Activated T-helper 1 cell treated with Interleukin-2 at 50 U/mL for 16 hours (primary cell): Measurements from ENCODE around the gene TFAP2B.

Experiments
- DNase-seq: peaks from one replicate; pipeline ENCODE4 v3.0.0-alpha.2; 2020; ENCODE audit warnings: low read depth

The TFAP2B gene

DNA sequence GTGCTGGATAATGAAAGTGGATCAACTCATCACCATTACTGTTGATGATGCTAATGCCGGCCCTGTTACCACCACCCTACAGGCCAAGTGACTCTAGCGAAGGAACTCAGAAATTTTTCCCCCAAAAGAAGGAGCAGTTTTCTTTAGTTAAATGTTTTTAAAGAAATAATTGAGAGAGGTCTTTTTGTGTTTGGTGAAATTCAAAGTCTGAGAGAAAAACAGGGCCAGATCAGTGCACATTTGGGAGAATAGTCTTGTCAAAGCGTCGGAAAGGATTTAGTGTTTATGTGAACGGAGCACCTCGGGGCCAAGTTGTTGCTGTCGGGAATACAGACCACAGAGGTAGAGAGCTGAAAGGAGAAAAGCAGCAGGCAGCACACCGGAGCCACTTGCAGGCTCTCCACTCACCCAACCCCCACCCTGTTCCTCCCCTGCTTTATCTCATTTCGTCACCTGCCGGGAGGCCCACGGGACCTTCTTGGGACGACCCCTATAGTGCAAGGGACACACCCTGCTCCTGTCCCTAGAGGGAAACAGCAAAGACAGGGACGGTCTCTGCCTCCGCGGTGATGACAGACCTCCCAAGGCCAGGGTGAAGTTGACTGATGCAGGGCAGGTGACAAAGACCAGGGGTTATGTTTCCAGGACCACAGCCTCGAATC, 6.8 kb downstream of the TFAP2B start:
- no peak for DNase-seq

DNA sequence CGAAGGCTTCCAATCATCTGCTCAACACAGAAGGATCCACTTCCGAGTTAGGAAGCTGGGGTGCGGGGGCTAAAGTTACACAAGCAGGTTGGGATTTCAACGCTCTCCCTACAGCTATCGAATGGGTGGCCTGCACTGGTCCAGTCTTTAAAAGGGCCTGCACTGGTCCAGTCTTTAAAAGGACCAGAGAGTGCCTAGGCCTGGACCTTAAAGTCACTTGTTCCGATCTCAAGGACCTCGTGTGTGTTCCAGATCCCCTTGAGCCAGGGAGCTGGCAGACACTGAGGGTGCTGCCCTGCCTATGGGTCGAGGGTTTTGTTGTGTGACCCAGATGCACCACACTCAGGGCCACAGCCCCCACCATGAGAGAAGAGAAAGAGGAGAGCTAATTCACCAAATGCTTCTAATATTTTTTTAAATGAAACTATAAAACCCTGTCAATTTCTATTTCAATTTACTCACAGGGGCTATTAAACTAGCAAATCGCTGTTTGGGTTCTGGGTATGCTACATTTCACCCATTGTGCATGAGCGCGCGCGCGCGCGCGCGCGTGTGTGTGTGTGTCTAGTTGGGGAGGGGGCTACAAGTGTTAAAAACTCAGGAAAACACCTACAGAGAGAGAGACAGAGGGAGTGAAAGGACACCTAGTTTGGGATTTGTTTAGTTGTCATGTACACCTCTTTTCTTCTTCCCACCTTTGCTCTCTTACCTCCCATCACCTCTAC, 7.5 kb downstream of the TFAP2B start:
- no peak for DNase-seq

DNA sequence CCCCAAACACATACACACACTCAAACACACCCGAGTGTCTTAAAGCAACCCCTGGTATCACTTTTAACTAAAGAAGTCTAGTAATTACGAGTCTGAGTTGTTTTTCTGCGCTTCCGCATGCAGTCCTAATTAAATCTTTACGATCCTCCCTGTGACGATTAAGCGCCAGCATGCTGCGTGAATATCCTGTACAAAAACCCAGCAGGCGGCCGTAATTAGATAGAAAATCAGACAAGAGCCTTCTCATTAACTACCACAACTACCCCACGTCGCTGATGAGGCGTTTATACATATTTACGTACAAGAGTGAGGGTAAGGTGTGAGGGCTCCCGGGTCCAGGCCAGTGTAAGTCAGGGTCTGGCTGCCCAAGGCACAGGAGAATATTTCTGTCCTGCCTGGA, 8.1 kb downstream of the TFAP2B start:
- no peak for DNase-seq

DNA sequence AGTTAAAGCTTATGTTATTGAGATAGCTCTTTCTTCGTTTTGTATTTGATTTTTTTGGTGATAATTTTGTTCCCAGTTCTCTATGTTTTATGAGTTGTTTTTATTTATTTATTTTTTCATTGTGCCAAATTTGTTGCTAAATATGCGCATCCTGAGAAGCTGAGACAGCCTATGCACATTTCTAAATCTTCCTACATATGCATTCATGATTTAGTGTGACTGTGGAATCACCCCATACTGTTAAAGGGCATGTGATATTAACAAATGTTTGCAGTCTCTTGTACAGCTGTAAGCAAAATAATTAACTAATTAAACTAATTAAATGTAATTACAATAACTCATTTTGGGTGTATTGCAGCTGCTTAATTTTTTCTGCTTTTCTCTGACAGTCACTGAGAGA, 10.4 kb downstream of the TFAP2B start:
- no peak for DNase-seq

DNA sequence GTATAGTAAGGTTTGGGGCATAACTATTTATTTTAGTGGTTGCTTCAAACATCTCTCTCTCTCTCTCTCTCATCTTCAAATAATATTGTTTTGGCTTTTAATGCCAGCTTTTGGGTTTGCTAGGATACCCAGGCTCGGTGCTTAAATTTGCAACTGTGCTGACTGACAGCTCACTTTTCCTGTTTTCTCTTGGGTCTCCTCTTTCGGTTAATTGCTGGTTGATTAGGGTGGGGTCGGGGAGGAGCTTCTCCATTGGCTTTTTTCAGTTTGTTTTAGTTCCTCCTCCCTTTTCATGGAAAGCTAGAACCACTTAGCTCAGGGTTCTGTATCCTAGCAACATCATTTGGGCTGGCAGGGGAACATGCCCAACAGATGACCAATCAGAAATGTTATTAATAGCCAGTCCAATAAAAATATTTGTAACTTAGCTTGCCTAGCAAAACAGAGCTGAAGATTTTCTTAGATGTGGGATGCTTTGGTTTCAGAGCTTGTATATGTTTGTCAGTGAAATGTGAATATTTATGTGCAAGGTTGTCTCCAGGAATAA, 11.3 kb downstream of the TFAP2B start:
- DNase-seq: no peak

DNA sequence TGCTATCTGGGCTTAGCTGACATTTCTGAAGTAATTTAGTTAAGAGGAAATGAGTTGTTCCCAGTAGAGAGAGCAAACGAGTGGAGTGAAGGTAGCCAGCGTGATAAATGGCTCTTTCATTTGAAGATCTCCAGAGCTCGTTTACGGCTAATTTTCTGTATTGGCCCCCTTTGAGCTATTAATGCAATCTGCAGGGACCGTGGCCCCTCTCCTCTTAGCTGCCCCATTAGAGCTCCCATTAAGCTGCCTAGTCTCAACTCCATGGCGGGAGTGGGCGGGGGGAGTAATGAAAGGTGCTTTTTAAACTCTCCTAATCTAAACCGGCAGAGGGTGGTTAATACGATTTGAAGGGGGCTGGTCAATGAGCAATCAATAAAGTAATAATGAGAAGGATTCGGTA, 12.5 kb downstream of the TFAP2B start:
- no peak for DNase-seq

DNA sequence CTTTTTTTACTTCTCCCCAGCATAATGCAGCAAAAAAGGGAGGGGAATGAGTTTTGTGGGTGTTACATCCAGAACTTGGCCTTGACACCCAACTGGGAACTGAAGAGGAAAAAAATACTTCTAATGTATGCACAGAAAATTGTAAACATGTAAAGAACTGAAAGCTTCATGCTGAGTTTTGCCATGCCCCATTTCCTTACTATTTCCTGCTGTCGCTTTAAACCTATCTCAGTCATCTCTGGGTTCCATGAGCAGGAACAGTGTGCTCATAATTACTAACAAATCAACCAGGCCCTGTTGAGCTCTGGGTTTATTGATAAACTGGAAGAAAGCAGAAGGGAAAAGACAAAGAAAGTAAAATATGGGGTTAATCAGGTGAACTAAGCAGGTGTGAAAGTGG, 14.2 kb downstream of the TFAP2B start:
- no peak for DNase-seq

DNA sequence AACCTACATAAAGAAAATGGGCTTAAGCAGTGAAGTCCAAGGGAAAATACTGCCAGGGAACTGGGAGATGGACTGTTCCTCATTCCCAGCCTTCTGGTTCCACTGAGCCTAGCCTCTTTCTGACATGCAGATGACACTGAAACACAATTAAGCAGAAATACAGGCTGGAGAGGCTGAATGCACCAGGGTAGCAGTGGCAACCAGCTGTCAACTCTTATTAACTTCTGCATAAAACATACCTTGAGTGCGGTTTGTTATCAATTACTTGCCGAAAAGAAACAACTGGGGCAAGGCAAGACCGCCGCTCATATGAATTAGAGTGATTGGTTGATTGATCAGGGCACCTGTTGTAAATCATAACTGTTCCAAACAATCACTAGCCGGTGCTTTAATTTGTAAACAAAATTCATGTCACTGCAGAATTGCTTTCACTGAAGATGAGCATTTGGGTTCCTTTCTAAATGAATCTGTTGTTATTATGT, 16.3 kb downstream of the TFAP2B start:
- no peak for DNase-seq

DNA sequence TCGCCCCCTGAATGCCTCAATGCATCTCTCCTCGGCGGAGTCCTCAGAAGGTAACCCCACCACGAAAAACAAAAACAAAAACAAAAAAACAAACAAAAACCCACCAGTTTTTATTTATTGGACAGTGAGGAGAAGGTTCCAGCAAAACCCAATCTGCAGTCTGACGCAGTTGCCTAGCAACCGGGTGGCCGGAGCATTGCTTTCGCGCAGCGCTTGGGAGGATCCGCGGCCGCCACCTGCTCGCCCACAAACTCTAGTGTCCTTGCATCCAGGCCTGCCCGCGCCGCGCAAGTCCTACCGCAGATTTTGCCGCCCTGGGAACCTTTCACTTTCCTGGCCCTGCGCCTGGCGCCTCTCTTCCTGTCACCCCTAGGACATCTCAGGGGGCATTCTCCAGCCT, 17.6 kb downstream of the TFAP2B start:
- DNase-seq: no peak

DNA sequence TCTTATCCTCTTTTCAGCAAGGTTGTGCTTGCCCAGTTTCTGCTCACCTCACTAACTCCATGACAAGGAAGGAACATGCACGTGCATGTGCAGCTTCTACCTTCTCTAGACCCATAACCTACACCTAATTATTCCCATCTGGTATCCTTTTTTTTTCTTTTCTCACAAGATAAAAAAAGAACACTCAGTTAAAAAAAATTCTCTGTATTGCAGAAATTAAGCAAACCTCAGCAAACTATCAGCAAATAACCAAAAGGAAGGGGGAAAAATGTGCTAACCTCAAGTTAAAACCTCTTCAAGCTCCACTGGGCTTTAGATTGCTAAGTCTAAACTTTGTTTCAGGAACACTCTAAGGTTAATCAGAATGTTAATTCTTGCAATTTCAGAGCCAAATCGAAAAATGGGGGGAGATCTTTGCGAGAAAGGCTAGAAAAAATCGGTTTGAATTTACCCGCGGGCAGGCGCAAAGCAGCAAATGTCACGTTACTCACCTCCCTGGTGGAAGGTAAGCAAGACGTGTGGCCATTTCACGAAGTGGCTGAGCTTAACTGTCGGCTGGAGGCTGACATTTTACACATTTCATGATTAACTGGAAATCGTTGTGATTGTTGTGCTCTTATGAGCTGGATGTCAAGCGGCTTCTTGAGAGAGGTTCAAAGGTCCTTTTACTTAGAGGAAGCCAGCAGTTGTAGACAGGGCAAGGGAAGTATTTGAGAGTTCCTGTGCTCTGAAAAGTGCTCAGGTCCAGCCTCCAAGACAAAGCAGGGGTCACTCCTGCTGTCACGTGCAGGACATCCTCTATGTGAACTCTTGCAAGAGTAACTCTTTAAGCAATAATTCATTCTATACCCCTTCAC, 19.1 kb downstream of the TFAP2B start:
- no peak for DNase-seq

DNA sequence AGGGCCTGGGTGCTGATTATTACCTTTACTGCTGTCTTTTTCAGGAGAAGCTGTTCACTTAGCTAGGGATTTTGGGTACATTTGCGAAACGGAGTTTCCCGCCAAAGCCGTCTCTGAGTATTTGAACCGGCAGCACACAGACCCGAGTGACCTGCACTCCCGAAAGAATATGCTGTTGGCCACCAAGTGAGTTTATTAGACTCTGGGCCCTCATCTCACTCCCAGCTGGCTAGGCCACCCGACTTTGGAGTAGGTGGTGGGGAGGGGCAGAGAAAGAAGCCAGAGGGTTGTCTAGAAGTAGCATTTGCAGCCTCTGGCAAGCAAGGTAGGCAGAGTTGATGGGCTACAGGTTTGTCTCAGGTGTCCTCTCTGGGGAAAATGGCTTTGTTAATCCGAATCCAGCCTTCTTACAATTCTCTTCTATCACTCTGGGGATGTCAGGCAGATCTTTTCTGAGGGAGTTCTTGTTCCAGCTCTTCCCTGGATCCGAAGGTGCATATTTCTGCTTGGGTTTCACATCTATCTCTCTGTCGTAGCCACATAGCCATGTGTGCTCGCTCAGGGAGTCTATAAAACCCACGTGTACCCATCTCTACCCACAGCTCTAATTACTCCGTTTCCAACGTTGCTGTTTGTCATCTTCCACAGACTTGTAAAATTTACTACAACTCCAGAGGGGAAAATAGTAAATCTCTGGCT, 21.6 kb downstream of the TFAP2B start:
- DNase-seq: no peak

DNA sequence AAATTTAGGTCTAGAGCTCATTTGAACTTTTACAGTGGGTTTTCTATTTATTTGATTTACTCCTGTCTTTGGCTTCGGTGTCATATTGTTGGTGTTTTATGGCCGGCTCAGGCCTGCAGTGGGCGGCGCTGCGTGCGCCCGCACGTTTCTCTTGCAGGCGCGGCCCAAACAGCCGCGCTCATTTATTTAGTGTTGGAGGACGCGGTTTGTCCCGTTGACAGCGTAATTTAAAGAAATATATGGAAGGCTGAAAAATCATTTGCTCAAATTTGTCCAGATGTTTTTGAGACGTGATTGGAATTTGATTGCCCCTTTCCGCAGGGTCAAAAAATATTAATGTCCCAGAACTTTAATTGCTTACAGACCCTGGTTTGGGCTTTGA, 22.1 kb downstream of the TFAP2B start:
- DNase-seq: no peak

DNA sequence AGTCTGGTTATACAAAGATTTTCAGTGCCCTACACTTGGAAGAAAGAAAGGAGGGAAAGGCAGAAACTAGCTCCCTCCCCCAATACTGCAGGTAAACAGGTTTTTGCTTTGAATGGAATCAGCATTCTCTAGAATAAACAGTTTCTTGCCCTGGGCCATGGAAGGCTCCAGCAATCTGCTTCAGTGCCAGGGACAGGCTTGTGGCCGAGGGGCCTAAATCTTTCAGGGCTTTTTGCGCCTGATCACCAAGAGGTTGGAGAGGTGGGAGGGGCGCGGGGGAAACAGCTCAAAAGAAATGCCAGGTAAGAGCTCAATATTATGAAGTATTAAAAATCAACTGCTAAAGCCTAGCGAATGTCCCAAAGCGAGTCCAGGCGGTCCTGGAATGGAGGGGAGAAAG, 23.8 kb downstream of the TFAP2B start:
- no peak for DNase-seq

DNA sequence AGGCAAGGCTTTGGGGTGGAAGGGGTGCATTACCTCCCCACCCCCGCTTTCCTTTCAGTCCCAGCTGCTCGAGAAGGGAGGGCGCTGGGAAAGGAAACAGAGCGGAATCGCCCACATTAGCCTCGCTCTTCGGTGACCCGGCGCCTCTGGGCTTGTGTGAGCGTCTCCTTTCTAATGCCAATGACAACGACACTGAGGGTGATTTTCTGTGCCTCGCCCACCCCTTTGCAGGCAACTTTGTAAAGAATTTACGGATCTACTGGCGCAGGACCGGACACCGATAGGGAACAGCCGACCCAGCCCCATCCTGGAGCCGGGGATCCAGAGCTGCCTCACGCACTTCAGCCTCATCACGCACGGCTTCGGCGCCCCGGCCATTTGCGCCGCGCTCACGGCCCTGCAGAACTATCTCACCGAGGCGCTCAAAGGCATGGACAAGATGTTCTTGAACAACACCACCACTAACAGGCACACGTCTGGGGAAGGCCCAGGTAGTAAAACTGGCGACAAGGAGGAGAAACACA, 24.3 kb downstream of the TFAP2B start:
- no peak for DNase-seq

DNA sequence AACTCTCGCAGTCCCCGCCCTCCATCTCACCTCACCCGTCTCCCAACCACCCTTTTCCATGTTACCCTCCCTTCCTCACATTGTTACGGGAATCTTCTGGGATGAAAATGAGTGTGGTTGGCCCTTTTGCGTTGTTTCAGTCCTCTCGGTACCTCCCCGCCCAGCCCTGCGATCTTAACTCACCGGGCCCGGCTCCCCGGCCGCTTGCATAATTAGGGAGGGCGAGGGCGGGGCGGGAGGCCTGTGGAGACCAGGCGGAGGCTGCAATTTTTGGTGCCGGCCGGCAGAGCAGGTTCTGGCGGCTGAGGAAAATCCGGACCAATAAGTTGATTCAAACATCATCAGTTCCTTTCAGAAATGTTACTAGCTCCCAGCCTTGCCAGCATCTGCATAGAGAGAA, 25.2 kb downstream of the TFAP2B start:
- DNase-seq: no peak

DNA sequence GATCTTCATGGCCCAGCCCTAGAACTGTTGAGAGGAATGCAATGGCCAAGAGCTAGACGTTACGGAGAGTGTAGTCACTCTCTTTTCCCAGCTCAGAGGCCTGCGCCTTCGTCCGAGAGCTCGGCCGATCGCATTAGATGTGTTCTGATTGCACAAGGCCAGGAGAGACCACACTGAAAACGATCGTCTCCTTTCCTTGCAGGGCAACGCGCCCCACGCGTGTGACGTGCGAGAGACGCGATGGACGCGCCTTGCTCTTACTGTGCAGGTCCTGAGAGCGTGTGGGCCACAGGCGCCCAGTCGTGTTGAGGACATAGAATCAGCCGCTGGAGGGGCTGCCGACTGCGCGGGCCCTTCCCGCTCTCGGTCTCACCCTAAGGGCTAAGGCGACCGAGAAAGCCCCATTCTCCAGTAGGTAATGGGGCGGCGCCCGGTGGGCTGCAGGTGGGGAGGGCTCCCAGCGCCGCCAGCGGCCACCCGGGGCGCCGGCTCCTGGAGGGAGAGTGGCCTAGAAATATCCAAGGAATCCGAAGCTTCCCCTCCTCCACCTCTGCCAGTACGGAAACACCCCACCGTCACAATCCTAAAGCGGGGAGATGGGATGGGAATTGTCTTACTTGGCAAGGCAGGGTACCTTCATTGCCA, 26.9 kb downstream of the TFAP2B start:
- DNase-seq: no peak

DNA sequence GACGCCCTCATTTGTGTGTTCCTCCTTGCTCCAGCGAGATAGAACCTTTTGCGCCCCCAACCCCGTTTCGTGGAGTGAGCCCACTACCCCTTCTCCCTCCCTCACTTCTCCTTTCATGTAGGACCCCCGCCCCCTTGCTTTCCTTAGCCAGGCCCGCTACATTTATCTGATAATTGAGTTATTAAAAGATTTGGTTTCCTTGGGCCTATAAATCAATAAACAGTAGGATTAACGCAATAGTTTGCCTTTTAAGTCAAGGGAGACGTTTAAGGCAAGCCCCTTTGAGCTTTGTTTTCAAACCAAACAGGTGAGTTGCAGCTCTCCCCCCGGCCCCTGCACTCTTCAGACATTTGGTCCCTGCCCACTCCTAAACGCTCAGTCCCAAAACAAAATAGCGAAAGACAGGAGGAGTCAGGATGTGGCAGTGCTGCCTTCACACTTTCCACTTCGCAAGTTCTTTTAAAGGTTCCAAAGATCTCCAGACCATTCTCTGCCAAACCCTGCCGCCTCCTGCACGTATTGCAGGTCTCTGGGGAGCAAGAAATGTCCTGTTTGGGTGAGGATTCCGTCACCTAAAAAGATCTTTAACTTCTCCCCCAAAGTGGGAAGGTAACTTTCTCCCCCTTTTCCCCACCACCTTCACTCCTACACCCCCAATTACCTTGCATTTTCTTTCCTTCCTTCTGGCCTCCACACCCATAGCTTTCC, 27.6 kb downstream of the TFAP2B start:
- DNase-seq: no peak

DNA sequence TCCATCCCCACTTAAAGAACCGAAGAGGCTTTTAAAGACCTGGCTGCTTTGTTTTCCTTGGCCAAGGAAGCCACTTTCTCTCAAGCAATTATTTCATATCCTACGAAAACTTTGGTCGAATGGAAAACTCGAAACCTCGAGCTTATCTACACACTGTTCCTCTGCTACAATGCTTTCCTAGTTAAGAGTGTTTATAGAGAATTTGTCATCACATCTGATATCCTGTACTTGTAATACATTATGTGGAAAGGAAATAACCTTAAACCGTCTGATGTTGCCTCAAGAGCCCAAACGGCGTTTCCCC, 28.1 kb downstream of the TFAP2B start:
- no peak for DNase-seq

DNA sequence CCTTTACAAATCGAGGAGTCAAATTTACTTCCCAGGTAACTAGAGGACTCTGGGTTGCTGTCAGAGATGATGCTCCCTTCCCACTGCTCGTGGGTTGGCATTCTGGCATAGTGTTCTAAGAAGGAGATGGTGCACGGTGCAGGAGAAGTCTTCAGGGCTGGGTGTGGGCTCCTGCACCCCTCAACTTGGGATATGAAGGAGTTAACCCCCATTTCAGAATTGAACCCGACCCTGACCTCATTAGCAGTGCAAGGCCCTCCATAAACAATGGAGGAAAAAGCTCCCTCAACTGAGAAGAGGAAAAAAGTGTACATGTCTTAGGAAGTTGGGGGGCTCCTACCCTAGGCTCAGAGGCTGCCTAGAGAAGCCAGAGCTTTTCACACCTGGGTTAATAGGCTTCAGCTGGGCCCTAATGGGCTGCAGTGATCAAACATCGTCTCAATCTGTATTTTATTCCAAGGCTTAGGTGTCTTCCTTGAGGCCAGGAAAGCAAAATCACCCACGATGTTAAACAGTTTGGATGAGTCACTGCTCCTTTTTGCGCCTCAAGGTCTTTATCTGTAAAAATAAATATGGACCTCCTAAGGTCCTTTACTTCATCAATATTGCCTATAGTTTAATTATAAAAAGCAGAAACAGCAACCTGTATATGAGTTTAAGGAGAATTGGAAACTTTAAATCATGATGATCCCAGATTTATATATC, 29.4 kb downstream of the TFAP2B start:
- no peak for DNase-seq
